CD14-positive monocyte (primary cell): ENCODE data around the gene MIF. TPM values are rescaled to one million over a fixed set of nuclear protein-coding genes. Genes with fewer than 3 reads are reported as not detected.
A peak's percentile ranks its signal among the peaks of the same experiment; 100 is the strongest.

Experiments used
- DNase-seq, 3 donors: peaks; one replicate each; pipeline ENCODE4 v3.0.0-alpha.2; 2011 to 2022
- H2AFZ ChIP-seq: 2 replicates; pipeline ENCODE4 v1.6.0; 2012; ENCODE audit warnings: mild to moderate bottlenecking, low read depth, low read length, inconsistent platforms; ENCODE audit not compliant: insufficient read depth, poor library complexity, severe bottlenecking
- H3K27ac ChIP-seq, 2 donors: 1 replicate in 1 of 2; 2 replicates in 1 of 2; pipeline ENCODE4 v1.5.1; 2012 to 2013; ENCODE audit warnings: low read length in 2 of 2, control low read depth in 1 of 2, inconsistent platforms in 1 of 2, low read depth in 1 of 2, mild to moderate bottlenecking in 1 of 2
- H3K27me3 ChIP-seq, 2 donors: one replicate each; pipeline versions ENCODE4 v1.6.0 to v1.6.1; 2011 to 2013; ENCODE audit warnings: low read length in 2 of 2; ENCODE audit not compliant: control insufficient read depth in 2 of 2, insufficient read depth in 2 of 2
- H3K36me3 ChIP-seq, 2 donors: replicated peaks in 1 of 2; 1 replicate in 1 of 2; 2 replicates in 1 of 2; pipeline versions ENCODE4 v1.5.1 to v1.6.1; 2012 to 2013; ENCODE audit warnings: low read length in 2 of 2, control low read depth in 1 of 2, inconsistent platforms in 1 of 2, mild to moderate bottlenecking in 1 of 2; ENCODE audit not compliant: insufficient read depth in 2 of 2, control insufficient read depth in 1 of 2
- H3K4me1 ChIP-seq, 2 donors: 1 replicate in 1 of 2; 2 replicates in 1 of 2; pipeline versions ENCODE4 v1.5.1 to v1.6.1; 2012 to 2013; ENCODE audit warnings: low read length in 2 of 2, control low read depth in 1 of 2, inconsistent platforms in 1 of 2, mild to moderate bottlenecking in 1 of 2, moderate library complexity in 1 of 2; ENCODE audit not compliant: insufficient read depth in 2 of 2, control insufficient read depth in 1 of 2
- H3K4me2 ChIP-seq: replicated peaks from 2 replicates; pipeline ENCODE3; 2012; ENCODE audit warnings: low read length, moderate library complexity, mild to moderate bottlenecking; ENCODE audit not compliant: poor library complexity, severe bottlenecking; ENCODE audit errors: extremely low read depth
- H3K4me3 ChIP-seq, 3 experiments: fragments of 200-600 bp in 1 of 3; sonication (generic) in 1 of 3; replicated peaks in 1 of 3; 1 replicate in 2 of 3; 2 replicates in 1 of 3; pipeline ENCODE4 v1.5.1; 2011 to 2013; ENCODE audit warnings: low read length in 3 of 3, mild to moderate bottlenecking in 3 of 3, control low read depth in 2 of 3, low read depth in 2 of 3, inconsistent platforms in 1 of 3, moderate library complexity in 1 of 3
- H3K79me2 ChIP-seq: 2 replicates; pipeline ENCODE4 v1.6.0; 2012; ENCODE audit warnings: mild to moderate bottlenecking, control low read depth, inconsistent platforms, low read length, moderate library complexity; ENCODE audit not compliant: insufficient read depth
- H3K9ac ChIP-seq: 2 replicates; pipeline ENCODE4 v1.6.0; 2017; ENCODE audit warnings: low read length, mild to moderate bottlenecking; ENCODE audit not compliant: insufficient read depth, poor library complexity, severe bottlenecking
- H3K9me3 ChIP-seq, 2 donors: replicated peaks in 1 of 2; 1 replicate in 1 of 2; 2 replicates in 1 of 2; pipeline versions ENCODE4 v1.5.1 to v1.6.1; 2012 to 2013; ENCODE audit warnings: low read length in 2 of 2, control low read depth in 1 of 2; ENCODE audit not compliant: control insufficient read depth in 1 of 2, insufficient read depth in 1 of 2
- H4K20me1 ChIP-seq: 2 replicates; pipeline ENCODE4 v1.6.0; 2012; ENCODE audit warnings: mild to moderate bottlenecking, low read length, control low read depth, moderate library complexity; ENCODE audit not compliant: insufficient read depth
- H3K27ac Mint-ChIP-seq, 7 donors: one replicate each; pipeline ENCODE4 v1.8.0; 2020; ENCODE audit warnings: mild to moderate bottlenecking in 7 of 7, mixed read lengths in 7 of 7, moderate library complexity in 6 of 7, inconsistent platforms in 2 of 7
- H3K27me3 Mint-ChIP-seq, 3 donors: one replicate each; pipeline ENCODE4 v1.8.0; 2021 to 2022; ENCODE audit warnings: low read depth in 3 of 3, mild to moderate bottlenecking in 3 of 3, mixed read lengths in 3 of 3, moderate library complexity in 3 of 3, inconsistent platforms in 1 of 3
- H3K36me3 Mint-ChIP-seq, 2 donors: one replicate each; pipeline ENCODE4 v1.8.0; 2020; ENCODE audit warnings: mixed read lengths in 2 of 2, inconsistent platforms in 1 of 2, mild to moderate bottlenecking in 1 of 2
- H3K4me1 Mint-ChIP-seq: one replicate; pipeline ENCODE4 v1.8.0; 2020; ENCODE audit warnings: mild to moderate bottlenecking, mixed read lengths
- H3K4me3 Mint-ChIP-seq, 2 donors: one replicate each; pipeline ENCODE4 v1.8.0; 2020; ENCODE audit warnings: mild to moderate bottlenecking in 2 of 2, mixed read lengths in 2 of 2, moderate library complexity in 1 of 2
- H3K9me3 Mint-ChIP-seq, 7 donors: one replicate each; pipeline ENCODE4 v1.8.0; 2020 to 2022; ENCODE audit warnings: mixed read lengths in 7 of 7, mild to moderate bottlenecking in 6 of 7, moderate library complexity in 6 of 7, inconsistent platforms in 2 of 7
- CTCF ChIP-seq: fragments of 200-600 bp; IDR thresholded peaks from one replicate; pipeline ENCODE4 v1.8.0; 2022; ENCODE audit warnings: antibody characterized with exemption, mild to moderate bottlenecking
- WGBS: methylation state at CpG from one replicate; pipeline ENCODE4 v1.1.5; 2013; ENCODE audit warnings: missing lambda C conversion rate; ENCODE audit not compliant: insufficient coverage; 5-methylcytosine and 5-hydroxymethylcytosine counted together
- intact Hi-C, 2 donors: fragments of 100-400 bp; cut with micrococcal nuclease; formaldehyde crosslinking; loops; one replicate each; pipeline versions ENCODE4 v1.15.0 to v1.15.1; 2023
- polyA plus RNA-seq, 3 donors: library from polyadenylated mRNA; depleted of rRNA in 1 of 3; unstranded in 2 of 3; stranded (reverse) in 1 of 3; fragments of 300-500 nt in 2 of 3; fragments of >200 nt in 1 of 3; fragmentation: Illumina TruSeq in 2 of 3; gene quantifications; 1 replicate in 2 of 3; 2 replicates in 1 of 3; pipeline ENCODE4 v1.2.3, GENCODE V29; 2012 to 2021

Gene MIF
- polyA plus RNA-seq, 3 donors = 66.4 to 390 (median 338) TPM

- no peaks in the 10 kb centered on the region for H3K27me3 ChIP-seq
- H3K4me1 Mint-ChIP-seq = peaks cover 25% of the 10 kb centered on the region
- WGBS = 100% methylated on average over 3 of the region's 4 CpGs
- H3K27ac Mint-ChIP-seq = peak overlapping the region in 1 of 7 donors; percentile 68
- no peak overlapping the region for H3K4me3 ChIP-seq
- no peak overlapping the region for H3K4me2 ChIP-seq
- H2AFZ ChIP-seq = no peak overlapping the region
- H3K9me3 ChIP-seq = no peaks in the 10 kb centered on the region
- H3K36me3 ChIP-seq = peaks cover 0 to 9% of the 10 kb centered on the region in 2 donors
- peaks cover 22% of the 10 kb centered on the region for H4K20me1 ChIP-seq
- peaks cover 3 to 11% (median 5%) of the 10 kb centered on the region in 3 donors for H3K27me3 Mint-ChIP-seq
- no peak overlapping the region for H3K27ac ChIP-seq
- H3K4me1 ChIP-seq = peaks cover 17 to 23% of the 10 kb centered on the region in 2 donors
- peak overlapping the region in 1 of 2 donors; percentile 21 for H3K4me3 Mint-ChIP-seq
- no peak overlapping the region for H3K9ac ChIP-seq
- DNase-seq = no peak
- intact Hi-C loops = no loop called here
- H3K79me2 ChIP-seq = peaks cover 8% of the 10 kb centered on the region
- peaks cover 9 to 21% of the 10 kb centered on the region in 2 donors for H3K36me3 Mint-ChIP-seq
- TF ChIP-seq CTCF = no peak
- peaks cover 0 to 4% (median 0%) of the 10 kb centered on the region in 7 donors for H3K9me3 Mint-ChIP-seq
Observed at GRCh38 chr22:23892706-23893105, 1.5 kb upstream of the MIF start.

- peaks cover 0 to 4% (median 0%) of the 10 kb centered on the region in 7 donors for H3K9me3 Mint-ChIP-seq
- H3K27ac ChIP-seq = peak overlapping the region; percentile 89 to 92
- peak overlapping the region; percentile 98 for H2AFZ ChIP-seq
- peaks cover 22 to 28% of the 10 kb centered on the region in 2 donors for H3K4me1 ChIP-seq
- intact Hi-C loops = no loop called here
- peaks cover 3 to 11% (median 5%) of the 10 kb centered on the region in 3 donors for H3K27me3 Mint-ChIP-seq
- 68% methylated on average over 4 of the region's 11 CpGs for WGBS
- peak overlapping the region; percentile 89 to 97 (median 95) for H3K27ac Mint-ChIP-seq
- DNase-seq = no peak
- peaks cover 0 to 9% of the 10 kb centered on the region in 2 donors for H3K36me3 ChIP-seq
- peaks cover 9 to 21% of the 10 kb centered on the region in 2 donors for H3K36me3 Mint-ChIP-seq
- H4K20me1 ChIP-seq = peaks cover 28% of the 10 kb centered on the region
- peak overlapping the region; percentile 57 to 87 (median 84) for H3K4me3 ChIP-seq
- no peaks in the 10 kb centered on the region for H3K27me3 ChIP-seq
- peaks cover 30% of the 10 kb centered on the region for H3K4me1 Mint-ChIP-seq
- peaks cover 8% of the 10 kb centered on the region for H3K79me2 ChIP-seq
- peak overlapping the region; percentile 95 for H3K4me2 ChIP-seq
- H3K9me3 ChIP-seq = no peaks in the 10 kb centered on the region
- H3K9ac ChIP-seq = peak overlapping the region; percentile 80
- H3K4me3 Mint-ChIP-seq = peak overlapping the region; percentile 89 to 92
- TF ChIP-seq CTCF = no peak
Observed at GRCh38 chr22:23893121-23893944, 850 bp upstream of the MIF start.
